AG08396 (cell line): Measurements from ENCODE around the gene GLG1.
A peak's percentile ranks its signal among the peaks of the same experiment; 100 is the strongest.

ENCODE experiments used
- DNase-seq: peaks from one replicate; pipeline ENCODE4 v3.0.0; 2012; ENCODE audit warnings: low spot score, mixed read lengths

The GLG1 gene

DNA sequence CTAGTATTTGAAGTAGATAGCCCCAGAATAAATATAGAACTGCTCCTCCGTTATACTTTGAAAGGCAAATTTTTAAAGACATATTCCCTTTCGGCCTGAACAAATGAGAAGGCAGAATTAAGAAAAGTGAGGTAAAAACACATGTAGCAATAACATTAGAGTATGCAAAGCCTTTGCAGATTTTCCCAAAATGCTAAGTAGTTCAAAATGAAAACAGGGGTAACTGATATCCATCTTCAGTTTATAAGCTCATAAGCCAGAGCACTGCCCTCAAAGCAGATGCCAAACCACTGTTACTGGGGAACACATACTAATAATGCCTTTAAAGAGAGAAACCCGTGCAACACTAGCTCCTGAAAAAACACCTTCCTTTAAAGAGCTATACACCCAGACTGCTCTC is 134.4 kb downstream of the GLG1 start:
- DNase-seq, result no peak

DNA sequence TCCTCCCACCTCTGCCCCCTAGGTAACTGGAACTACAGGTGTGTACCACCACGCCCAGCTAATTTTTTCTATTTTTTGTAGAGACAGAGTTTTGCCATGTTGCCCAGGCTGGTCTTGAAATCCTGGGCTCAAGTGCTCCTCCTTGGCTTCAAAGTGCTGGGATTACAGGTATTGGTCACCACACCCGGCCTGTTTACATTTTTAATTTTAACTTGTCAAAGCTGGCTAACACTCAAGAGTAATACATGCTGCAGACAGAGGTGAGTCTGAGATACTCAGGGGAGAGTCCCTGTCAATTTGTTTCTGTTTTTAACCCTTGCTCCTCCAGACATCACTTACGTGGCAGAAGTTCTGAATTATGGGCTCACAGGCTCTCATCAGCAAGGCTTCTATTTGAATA is 134.9 kb downstream of the GLG1 start:
- no peak for DNase-seq

DNA sequence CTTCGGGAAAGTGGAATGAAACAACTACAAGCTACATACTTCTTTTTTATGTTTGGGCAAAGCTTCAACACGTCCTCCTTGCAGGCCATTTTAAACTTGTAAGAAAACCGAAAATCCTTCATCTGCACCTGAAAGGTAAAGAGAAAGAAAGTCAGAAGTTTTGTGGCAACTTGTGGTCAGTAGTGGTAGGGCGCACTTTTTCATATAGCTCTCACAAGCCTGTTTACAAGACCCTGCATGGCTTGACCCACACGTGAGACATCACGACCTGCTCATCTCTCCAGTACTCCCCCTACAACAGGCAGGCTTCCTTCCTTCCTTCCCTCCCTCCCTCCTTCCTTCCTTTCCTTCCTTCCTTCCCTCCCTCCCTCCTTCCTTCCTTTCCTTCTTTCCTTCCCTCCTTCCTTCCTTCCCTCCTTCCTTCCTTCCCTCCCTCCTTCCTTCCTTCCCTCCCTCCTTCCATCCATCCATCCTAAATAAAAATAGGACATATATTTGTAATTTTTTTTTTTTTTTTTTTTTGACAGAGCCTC is 136.9 kb downstream of the GLG1 start:
- no peak for DNase-seq

DNA sequence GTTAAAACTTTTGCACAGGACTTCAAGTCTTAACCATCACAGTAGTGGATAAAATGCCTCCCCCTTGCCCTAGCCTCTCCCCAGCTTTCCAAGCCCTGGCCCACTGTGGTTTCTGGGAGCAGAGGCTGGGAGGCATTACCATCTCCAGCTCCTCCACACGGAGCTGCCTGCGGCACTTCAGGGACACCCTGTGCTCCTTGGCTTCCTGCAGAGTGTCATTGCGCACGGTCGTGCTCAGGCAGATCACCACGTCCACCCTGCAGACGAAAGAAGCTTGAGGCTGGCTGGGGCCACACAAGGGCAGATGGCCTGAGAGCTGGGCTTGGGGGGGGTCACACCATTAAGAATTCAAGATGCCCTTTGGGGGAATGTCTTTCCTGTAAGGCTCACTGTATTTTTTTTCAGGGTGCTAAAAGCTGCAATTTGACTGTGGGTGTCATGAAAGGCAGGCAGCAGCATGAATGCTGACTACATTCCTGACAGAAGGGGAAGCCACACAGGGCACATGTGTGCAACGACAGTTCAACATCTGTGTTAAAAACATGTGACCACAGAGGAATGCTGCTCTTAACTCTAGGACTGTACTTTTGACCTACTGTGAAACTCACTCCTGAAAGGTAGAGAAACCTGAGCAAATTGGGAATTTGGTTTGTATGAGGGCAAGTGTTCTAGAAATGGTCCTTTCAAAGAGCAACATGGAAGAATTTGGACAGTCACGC is 137.9 kb downstream of the GLG1 start:
- DNase-seq, result no peak

DNA sequence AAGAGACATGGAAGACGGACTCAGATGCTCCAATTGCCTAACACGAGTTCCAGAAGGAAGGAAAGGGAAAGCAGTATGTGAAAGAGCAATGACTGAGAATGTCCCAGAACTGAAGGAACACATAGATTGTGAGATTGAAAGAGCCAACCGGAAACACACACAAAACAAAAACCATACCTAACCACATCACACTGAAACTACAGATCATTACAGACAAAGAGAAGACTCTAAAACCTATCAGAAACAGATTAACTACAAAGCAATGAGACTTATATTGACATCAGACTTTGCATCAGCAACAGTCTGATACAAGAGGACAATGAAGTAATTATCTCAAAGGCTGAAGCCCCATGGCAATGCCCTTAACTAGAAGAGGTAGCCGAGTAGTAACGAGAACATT is 140.0 kb downstream of the GLG1 start:
- no peak for DNase-seq

DNA sequence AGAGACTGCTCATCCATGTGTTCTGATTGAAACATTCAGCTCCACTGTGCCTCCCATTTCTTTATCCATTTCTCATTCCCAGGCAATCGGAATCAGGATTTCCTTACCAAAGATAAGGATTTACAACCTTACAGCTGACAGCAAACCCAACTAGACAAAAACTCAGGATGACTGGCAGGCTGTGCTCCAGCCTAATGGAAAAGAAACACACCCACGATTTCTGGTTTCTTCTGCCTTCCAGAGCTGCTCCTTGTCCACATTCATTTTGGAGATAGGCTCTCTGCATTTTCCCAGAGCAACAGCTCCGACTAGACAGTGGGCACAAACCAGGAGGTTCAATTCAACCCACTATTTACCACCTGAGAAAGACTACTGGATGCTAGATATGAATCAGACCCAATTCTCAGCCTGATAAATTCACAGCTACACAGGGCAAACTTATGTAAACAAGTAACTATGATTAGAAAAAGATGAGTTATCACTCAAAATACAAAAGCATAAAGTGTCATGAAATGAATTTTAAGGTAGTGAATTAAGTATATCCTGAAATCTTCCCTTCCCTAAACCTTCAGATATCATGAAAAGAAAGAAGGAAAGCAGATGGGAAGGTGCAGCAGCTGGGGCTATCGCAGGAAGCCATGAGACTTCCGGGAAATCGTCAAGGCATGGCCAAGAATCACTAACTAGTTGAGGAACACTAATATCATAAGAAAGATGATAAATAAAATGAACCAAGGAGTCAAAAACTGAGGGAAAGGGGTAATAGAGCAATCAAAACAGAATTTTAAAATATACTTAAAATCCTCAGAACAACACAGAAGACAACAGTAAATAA is 140.8 kb downstream of the GLG1 start:
- no peak for DNase-seq

DNA sequence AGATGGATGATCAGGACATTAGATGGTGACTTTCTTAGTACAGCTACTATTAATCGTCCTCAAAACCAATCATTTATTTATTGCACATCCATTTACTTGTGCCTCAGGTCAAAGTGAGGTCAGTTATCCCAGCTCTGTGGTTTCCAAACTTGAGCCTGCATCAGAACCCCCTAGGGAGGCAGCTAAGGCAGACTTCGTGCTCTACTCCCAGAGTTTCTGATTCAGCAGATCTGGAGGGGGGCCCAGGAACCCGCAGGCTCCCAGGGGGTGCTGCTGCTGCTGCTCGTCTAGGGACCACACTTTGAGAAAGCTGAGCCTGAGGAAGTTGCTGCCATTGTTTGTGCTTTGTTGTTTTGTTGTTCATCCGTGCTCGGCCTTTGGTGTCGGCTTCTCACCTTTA is 141.6 kb downstream of the GLG1 start:
- no peak for DNase-seq

DNA sequence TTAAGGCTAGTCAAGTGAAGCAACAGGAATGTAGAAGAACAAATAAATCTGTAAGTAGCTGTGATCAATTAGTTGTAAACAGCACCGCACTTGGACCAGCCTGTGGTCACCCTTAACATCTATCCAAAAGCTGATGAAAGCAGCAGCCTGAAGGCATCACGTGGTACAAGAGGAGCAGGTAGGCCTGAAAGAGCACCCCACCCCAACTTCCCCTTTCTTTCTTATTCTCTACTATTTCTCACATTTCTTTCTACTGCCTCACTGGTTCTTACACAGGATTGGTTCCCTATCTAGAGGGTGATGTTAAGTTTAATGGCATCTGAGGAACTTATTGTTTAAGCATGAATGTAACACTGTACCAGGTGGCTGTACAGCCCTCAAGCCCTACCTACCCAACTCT is 143.0 kb downstream of the GLG1 start:
- DNase-seq, result no peak

DNA sequence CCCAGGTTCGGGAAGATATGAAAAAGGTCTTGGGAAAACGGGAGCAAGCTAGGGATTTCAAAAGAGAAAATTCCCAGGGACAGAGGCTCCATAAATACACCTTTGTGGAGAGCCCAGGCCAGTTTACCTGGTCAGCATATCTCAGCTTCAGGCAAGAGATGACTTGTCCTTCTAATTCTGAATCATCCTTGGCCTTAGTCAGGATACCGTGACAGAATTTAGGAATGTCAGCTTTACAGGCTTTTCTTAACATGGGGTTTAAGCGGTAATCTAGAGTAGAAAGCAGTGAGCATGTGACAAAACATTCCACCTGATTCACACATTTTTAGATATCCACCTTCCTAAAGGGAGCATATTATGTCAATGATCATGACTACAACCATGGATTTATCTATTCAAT is 144.6 kb downstream of the GLG1 start:
- DNase-seq, result no peak

DNA sequence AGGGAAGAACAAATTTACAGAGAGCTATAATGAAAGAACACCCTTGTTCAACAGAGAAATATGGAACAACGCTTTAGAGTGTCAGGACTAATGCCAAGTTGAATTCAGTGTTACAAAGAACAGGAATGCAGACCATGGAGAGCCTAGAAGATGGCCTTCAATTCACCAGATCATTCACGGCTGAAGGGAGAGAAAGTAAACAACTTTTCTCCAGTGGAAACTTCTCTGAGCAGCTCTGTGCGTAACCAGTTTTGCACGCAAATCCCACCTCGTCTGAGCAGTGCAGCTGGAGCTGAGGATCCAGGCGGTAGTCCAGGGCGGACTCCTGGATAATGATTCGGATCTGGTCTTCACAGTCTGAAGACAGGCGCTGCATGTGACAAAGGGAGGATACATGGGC is 145.1 kb downstream of the GLG1 start:
- no peak for DNase-seq

DNA sequence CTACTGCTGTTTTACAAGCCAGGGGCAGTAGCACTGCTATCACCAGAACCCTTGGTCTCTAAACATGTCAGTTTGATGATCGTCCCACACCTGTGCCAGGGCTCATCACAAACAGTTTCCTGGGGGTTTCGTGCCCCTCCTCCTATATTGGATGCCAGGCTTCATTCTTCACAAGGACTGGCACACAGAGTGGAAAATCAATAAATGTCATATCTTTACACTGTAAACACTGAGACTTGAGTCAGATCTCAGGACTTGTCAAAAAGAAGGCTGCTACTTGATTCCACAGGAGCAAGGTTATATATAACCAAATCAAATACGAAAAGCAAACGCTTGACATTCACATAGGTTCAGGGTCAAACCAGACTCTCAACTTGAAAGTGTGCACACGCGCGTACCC is 146.4 kb downstream of the GLG1 start:
- DNase-seq, result no peak

DNA sequence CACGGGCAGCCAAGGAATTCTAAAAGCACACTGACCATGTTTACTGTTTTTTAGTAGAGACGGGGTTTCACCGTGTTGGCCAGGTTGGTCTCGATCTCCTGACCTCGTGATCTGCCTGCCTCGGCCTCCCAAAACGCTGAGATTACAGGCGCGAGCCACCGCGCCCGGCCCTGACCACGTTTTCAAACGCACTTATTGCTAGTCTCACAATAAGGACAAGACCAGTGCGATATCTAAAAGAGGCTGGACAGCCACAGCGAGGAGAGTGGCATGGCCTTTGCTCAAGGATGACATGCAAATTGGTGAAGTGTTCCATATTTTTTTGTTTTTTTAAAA is 150.7 kb downstream of the GLG1 start:
- no peak for DNase-seq

DNA sequence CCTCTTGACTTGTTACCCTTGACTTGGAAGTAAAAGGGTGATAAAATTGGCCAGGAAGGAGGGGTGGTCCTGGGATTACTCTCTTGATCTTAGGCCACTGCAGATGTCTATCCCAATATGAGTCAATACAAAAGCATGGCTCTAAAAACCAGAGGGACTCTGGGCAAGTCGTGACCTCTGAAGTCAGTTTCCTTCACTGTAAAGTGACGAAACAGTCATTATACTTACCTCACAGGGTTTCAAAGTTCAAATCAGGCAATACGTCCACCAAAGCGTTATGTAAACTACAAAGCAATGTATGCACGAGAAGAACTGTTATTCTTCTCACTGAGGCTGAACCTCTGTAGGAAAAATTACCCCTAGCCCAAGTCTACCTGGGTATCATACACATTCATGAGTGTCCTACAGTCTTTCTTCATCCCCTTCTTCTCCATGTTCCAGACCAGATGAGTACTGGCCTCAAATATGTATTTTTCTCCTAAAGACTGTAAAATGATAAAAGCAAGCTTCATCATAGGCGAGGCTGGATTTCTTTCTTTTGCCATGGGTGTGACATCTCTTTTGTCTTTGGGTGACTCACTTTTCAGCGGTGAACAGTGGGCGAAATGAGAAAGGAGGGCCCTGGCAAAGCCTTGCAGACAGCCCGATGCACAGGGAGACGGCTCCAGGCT is 151.2 kb downstream of the GLG1 start:
- DNase-seq, result no peak

DNA sequence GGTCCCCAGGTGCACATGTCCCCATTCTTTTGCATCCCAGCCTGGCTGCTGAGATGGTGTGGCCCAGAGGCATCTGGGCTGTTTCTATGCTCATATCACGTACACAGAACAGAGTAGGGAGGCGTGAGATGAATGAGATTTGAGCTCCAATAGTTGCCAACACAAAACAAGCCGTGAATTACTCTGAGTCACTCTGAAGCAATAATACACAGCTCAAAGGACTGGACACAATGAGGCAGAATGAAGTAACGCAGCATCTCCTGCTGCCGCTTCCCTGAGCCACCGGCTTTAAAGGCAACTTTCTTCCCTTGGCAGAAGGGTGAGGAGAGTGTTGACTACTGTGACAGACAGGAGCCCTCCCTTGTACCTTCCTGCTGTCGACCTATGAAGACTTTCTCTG is 151.7 kb downstream of the GLG1 start:
- no peak for DNase-seq

DNA sequence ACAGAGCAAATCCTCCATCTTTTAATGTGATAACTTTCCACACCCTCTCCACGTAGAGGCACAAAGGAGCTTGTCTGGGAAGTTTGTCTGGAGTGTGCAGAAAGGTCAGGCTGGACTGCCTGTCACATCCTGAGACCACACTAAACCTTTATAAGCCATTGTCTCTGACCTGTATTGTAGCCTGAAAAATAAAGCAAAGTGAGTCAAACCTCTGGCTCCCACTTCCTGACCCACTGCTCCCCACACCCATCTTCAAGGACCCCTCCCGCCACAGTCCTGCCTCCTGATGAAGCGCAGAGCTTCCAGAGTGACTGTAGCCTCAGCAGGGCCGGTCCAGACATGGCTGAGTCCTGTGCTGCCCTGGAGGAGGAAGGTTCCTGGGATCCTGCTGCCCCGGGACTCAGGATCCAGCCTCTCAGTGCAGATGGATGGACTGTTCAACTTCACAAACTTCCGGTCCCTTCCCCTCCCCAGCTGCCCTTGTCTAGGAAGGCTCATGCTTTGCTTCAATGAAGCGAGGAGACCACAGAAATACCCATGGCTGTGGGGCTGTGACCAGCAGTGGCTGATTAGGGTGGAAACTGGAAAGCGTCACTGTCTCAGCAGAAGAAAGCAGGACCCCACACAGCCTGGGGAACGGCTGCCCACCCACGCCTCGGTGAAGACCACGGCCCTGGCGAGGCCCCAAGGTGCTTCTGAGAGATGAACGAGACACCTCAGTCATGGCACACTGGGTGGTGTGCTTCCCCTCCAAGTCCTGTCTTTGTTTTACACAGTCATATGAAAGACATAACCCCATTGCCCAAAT is 154.8 kb downstream of the GLG1 start:
- DNase-seq, result no peak

DNA sequence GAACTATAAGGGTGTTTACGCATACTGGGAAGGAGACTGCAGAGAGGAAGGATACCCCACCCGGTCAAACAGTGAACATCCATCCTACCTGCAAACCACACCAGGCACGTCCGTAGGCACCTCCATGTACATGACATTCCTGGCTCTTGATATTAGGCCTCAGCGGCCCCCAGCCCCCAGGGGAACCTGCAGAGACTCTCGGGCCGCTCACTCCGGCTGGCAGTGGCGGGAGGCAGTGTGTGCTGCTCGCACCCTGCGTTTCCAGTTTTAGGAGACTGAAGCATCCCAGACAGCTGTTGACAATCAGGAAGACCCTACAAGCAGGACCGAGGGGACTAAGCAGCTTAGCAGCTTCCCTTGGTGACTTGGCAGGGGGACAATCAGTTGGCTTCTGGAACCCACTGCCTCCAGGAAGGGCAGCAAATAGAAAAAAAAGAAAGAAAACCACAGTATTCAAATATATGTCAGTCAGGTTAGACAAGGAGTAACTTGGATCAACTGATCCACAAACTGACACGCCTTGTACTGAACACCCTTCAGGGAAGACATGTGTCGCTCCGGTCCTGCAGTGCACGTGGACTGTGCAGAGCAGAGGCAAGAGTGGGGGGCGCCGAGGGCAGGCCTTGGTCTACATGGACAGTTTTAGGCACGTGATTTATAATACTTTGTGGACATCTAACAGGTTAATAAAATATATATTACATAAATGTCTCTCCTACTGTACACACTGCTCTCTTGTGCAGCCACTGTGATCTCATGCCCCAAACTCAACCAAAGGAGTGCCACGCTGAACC is 155.8 kb downstream of the GLG1 start:
- DNase-seq, result no peak

DNA sequence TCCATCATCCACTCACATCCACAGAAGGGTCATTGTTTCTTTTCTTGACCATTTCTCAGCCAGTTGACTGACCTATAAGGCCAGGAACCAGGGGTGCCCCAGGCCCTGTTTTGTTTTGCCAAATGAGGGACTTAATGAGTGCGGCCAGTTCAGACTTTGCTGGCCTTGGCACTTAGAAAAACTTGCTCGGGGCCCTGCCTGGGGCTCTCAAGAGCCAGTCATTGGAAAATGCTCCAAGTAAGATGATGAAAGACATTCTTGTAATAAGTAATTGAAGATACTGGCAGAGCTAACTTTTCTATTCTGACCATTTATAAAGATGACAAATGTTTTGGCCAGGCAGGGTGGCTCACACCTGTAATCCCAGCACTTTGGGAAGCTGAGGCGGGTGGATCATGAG is 156.7 kb downstream of the GLG1 start:
- no peak for DNase-seq

DNA sequence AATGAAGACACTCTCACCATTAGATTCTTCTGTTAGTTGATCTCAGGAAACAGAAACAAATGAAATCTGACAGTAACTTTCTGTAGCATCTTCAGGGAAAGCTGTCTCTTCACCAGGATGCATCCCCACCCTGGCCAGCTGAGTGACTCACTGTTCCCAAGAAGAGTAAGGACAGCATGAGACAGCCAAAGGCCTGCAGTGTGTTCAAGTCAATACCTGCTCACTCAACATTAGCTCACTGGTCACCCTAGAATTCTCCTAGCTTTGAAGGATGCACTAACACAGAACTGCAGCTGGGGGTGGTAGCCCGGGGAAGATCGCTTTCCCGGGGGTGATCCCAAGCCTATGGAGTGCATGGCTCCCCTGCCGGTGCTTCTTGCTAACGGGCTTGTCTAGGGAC is 157.4 kb downstream of the GLG1 start:
- DNase-seq, result peak; percentile 62

DNA sequence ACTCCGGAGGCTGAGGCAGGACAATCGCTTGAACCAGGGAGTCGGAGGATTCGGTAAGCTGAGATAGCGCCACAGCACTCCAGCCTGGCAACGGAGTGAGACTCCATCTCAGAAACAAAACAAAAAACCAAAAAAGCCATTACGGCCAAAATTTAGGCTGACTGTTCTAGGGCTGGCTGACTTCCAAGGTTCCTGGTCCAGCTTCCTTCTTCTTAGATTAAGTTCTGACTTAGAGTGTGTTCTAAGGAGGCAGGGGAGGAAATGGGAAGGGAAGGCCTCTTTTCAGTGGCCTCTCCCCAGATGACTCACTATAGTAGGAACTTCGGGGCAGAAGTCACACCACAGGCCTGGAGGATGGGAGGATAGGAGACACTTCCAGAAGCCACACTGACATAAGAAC is 157.9 kb downstream of the GLG1 start:
- peak; percentile 88 for DNase-seq

DNA sequence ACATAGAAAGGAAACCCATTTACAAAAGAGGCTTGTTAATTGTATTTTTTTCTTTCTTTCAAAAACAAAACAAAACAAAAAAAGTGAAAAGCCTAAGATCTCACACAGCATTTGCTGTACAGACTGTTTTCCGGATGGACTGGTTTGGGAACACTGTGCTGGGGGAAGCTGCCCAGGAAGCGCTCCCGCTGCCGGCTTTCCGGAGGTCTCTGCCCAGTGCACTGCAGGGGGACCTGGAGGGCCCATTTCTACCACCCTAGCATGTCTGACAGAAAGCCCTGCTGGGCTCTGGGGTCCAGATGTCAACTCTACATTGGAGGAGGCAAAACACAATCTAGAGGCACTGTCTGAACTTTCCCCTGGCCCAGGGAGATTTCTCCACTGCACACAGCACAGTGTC is 159.3 kb downstream of the GLG1 start:
- DNase-seq, result no peak

DNA sequence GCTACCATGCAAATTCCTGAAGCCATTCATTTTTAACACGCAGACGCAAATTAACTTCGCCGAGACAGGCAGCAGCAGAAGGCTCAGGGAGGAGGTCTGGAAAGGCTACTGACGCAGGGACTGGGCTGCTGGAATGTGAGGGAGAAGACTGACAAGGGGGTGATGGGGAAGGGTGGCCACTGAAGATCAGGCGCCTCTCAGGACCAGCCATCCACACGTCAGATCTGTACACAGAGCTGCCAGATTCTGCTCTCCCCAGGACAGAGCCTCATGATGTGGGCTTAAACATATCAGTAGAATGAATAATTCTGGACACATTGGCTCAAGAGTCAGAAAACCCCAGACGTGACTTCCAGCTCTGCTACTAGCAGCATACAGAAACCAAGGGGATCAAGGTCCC is 160.0 kb downstream of the GLG1 start:
- DNase-seq, result no peak
